HG03432 (cell line): Measurements from ENCODE around the gene CLCN5.

Source experiments
- ATAC-seq: cut with Tn5 transposase; IDR thresholded peaks from one replicate; pipeline ENCODE4 v1.9.1; 2021; ENCODE audit warnings: mild to moderate bottlenecking, moderate library complexity; ENCODE audit not compliant: unreplicated experiment

The CLCN5 gene

GRCh38 chrX:50075630-50076339 lies 153.4 kb downstream of the CLCN5 start:
- ATAC-seq: no peak

DNA sequence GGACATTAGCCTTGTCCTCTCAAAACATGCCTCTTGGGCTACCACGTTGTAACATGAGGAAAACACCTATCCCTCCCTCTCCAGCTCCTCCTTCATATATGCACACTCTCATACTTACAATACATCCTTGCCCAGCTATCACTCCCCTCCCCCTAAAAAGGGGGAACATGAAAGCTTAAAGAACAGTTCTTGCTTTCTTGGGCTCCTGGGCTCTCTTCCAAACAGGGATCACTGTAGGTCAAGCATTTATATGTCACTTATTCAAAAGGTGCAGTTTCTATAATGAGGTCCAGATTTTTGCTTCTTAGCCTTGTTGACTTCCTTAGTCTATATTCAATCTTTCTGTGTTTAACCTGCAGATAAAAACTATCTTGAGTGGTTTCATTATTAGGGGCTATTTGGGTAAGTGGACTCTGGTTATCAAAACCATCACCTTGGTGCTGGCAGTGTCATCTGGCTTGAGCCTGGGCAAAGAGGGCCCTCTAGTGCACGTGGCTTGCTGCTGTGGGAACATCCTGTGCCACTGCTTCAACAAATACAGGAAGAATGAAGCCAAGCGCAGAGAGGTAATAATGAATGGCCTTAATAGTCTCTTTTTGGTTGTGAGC lies 159.0 kb downstream of the CLCN5 start:
- no peak for ATAC-seq

- ATAC-seq: no peak
These were observed 160.3 kb downstream of the CLCN5 start for GRCh38 chrX:50082741-50083140.

GRCh38 chrX:50088645-50089044 lies 166.2 kb downstream of the CLCN5 start:
- no peak for ATAC-seq

DNA sequence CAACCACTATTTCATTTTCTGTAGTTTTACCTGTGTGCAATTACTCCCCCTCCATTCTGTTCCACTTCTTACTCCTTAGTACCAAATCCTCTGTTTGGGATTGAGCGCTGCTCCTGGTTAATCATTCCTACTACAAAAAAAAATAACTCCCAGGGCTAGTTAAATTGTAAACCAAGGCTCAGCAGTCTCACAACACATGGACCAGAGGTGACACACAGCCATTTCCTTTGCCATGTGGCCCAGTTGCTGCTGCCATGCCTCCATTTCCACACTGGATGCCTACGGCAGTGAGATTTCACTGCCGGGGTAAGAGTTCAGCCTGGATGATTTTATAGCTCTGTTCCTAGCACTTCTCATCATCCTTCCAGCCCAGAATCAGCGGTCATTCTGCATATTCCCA lies 171.2 kb downstream of the CLCN5 start:
- ATAC-seq: no peak

DNA sequence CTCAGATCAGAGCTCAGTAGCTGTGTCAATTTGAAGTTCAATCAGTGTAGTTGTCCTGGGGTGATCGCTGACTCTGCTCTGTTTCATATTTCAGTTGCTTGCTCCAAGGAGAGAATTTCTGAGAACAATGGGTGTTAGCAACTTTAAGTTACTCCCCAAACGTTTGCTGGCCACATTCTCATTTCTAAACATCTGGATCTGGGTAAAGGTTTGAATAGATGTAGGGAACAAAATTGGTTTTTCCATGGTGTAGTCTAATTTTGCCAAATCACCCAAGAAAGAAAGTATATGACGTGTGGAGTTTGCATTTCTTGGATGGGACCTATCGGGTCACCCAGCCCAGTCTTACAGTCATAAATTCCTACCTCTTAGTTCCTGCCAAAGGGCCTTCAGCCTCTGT lies 174.7 kb downstream of the CLCN5 start:
- ATAC-seq: no peak

- no peak for ATAC-seq
These were observed 175.8 kb downstream of the CLCN5 start for GRCh38 chrX:50098241-50098640.

GRCh38 chrX:50098749-50099148 lies 176.4 kb downstream of the CLCN5 start:
- no peak for ATAC-seq

DNA sequence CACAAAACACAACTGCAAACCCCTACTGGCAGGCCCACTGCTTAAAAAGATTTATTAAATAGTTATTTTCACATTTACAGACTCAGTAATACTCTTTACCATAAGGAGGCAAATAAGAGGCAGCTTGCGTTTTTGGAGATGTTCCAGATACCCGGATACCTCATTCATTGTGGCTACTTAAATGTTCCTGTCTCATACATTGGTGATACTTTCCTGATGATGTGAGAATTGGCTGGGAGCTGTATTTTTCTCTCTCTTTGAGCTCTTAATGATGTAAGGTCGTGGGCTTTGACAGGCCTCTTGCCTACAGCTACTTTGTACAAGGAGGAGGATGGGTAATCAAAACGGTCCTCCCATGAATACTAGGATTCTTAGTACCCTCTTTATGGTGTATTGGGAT lies 176.9 kb downstream of the CLCN5 start:
- ATAC-seq: no peak

DNA sequence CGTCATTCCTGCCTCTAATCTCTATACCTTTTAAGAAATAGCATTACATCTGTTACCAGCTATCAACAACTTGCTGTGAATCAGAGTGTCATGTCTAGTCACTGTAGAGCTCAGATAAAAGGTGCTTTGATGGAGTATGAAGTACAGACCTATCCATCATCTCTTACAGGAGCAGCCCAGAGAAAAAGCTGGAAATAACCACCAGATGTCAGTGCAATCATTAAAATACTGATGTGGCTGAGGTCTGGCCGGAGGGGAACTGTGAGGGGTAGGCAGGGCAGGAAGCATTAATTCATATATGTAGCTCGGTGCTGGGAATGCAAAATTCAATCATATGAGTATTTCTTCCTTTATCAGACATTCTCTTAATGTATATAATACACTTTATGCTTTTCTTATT lies 177.8 kb downstream of the CLCN5 start:
- no peak for ATAC-seq

DNA sequence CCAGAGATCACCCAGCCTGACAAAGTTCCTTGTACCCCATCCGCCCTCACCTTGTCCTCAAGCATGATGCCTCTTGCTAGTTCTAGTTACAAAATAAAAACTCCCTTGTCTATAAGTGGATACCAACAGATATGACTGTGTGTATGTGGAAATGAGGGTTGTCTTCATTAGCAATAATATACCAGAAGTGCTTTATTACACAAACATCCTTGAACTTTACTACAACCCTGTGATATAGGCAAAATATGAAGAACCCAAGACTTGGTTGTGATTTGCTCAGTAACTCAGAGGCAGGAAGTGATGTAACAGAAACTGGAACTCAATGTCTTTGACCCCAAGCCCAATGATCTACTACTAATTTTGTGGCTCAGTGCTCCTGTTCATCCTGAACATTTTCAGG lies 180.8 kb downstream of the CLCN5 start:
- no peak for ATAC-seq

GRCh38 chrX:50103866-50104566 lies 181.6 kb downstream of the CLCN5 start:
- no peak for ATAC-seq

- ATAC-seq: no peak
These were observed 183.8 kb downstream of the CLCN5 start for GRCh38 chrX:50106051-50106675.

DNA sequence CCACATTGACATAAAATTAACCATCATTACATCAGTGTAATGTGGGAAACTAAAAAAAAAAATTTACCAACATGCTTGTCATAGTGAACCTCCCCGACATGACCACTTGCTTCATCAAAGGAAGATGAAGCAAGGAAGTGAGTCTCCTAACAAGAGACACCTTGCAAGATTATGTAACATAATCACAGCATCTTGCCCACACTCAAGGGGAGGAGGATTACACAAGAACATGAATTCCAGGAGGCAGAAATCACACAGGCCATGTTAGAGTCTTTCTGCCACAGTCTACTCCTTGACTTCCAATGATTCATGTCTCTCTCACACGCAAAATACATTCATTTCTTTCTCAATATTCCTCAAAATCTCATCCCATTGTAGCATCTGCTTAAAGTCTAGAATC lies 185.1 kb downstream of the CLCN5 start:
- no peak for ATAC-seq

- ATAC-seq: no peak
These were observed 185.9 kb downstream of the CLCN5 start for GRCh38 chrX:50108264-50108663.

DNA sequence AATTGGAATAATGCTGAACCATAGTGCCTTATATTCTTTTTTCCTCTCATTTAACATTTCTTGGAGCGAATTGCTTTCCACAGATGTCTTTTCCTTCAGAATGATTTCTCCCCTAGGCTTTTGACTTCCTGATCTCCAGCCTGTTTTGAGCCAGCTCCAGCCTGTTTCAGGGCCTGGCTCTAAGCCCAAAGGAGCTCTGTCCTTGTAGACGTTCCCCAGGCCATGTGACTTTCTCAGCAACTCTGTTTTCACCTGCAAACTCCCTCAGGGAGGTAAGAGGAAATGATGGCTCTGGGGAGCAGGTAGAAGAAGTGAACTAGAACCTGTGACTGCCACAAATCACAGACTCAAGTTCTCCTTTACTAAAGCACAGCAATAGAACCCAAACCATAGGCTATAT lies 189.3 kb downstream of the CLCN5 start:
- ATAC-seq: no peak

DNA sequence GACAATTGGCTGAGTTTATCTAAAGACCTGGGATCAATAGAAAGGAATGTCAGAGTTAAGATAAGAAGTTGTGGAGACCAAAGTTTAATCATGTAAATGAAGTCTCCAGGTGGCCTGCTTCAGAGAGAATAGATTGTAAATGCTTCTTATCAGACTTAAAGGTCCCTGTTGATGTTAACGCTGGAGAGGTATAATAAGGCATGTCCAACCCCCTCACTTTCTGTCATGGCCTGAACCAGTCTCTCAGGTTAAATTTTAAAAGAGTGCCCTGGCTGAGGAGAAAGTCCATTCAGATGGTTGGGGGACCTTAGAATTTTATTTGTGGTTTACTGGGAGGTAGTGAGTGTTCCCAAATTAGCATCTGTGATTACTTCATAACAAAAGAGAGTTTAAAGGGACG lies 191.7 kb downstream of the CLCN5 start:
- ATAC-seq: no peak

- no peak for ATAC-seq
These were observed 193.6 kb downstream of the CLCN5 start for GRCh38 chrX:50115973-50116372.

- ATAC-seq: no peak
These were observed 195.1 kb downstream of the CLCN5 start for GRCh38 chrX:50117476-50117875.

GRCh38 chrX:50125480-50125879 lies 203.1 kb downstream of the CLCN5 start:
- ATAC-seq: no peak

DNA sequence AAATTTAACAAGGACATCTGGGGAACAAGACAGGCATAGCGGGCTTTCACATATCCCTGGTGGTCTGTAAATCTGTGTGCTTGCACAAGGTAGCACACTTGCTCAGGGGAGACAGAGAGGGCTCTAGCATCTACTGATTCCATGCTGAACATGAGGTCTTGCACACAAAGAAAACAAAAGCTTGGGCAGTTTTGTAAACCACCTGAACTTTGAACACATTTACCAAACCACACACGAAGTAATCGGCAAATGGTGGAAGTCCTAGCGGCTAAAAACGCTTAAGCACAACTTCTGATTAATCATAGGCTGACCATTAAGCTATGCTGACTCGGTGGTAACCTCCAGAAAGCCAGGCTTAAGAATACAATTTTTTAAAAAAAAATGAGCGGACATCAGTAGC lies 225.6 kb downstream of the CLCN5 start:
- ATAC-seq: no peak
